GM18907 (cell line): Measurements from ENCODE around the gene TMEM135.
A peak's percentile ranks its signal among the peaks of the same experiment; 100 is the strongest.
"Not testable (repeated sequence)": the region's sequence is repeated elsewhere in the genome, so short reads cannot be mapped to it uniquely, and the experiment has no call there.

ENCODE experiments used
- ATAC-seq: cut with Tn5 transposase; IDR thresholded peaks from one replicate; pipeline ENCODE4 v1.9.1; 2021; ENCODE audit warnings: mild to moderate bottlenecking, moderate library complexity; ENCODE audit not compliant: unreplicated experiment

The TMEM135 gene

GRCh38 chr11:87020336-87020735, 17.4 kb upstream of the TMEM135 start:
- no peak for ATAC-seq

DNA sequence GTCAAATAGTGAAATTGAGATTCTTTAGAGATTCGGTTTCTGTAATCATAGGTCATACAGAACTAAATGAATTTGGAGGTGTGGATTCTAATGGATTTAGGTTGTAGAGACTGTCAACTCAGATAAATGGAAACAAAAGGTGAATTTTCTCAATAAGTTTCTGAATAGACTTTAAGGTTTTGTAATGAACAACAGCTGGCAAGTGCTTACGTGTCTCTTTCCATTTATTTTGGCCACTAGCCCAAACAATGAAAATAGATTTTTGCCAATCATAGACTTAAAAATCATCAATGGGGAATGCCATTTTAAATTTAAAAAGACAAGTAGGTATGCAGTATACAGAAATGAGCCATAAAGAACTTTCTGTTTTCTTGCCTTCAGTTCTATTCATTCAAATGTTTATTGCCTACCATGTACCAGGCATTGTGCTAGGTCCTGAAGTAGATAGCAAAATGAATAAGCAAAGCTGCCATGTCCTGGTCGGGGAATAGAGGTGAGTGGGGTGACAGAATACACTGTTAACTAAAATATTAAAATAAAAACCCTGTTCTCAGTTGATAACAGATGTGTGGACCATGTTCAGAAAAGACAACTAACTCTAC, 16.9 kb upstream of the TMEM135 start:
- ATAC-seq: no peak

- no peak for ATAC-seq
Measured at GRCh38 chr11:87022254-87022653, 15.5 kb upstream of the TMEM135 start.

DNA sequence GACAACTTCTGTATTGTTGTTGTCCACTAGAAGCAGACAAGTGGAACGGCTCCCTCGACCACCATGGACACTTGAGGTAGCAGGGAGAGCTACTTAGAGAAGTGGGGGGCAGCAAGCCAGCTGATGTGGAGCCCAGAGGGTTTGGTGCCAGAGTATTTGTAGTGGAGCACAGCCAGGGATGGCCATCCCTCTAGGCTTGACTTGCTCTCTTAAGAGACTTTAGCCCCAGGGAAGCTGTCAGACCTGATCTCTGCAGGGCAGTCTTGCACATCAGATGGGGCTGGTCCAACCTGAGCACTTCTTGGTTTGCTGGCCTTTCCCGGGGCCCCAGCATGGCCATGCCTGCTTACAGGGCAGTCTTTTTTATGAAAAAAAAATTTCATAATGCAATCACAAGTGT, 15.0 kb upstream of the TMEM135 start:
- ATAC-seq: no peak

DNA sequence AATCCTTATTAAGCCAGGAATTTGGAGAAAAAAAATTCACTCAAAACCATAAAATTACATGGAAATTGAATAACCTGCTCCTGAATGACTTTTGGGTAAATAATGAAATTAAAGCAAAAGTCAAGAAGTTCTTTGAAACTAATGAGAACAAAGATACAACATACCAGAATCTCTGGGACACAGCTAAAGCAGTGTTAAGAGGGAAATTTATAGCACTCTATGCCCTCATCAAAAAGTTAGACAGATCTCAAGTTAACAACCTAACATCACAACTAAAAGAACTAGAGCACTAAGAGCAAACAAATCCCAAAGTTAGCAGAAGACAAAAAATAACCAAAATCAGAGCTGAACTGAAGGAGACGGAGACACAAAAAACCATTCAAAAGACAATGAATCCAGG, 11.3 kb upstream of the TMEM135 start:
- not testable (repeated sequence) for ATAC-seq

DNA sequence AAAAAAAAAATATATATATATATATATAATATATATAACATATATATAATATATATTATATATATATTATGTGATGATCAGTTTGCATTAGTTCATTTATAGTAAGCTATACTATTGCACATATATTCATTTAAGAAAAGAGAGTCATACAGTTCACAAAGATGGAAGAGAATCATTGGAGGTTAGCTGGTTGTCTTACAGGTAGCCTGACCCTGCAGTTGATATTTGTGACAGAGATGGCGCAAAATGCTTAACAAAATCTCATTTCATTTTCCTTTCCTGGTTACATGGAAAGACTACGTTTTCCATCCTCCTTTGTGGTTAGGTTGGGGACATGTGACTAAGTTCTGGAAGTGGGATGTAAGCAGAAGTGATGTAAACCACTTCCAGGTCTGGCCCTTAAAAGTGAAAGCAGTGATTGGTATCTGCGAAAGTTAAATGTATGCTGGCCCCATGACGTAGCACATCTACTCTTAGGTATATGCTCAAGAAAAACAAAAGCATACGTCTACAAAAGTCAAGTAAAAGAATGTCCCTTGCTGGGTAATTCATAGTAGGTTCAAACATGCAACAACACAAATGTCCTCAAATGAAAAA, 7.2 kb upstream of the TMEM135 start:
- no peak for ATAC-seq

DNA sequence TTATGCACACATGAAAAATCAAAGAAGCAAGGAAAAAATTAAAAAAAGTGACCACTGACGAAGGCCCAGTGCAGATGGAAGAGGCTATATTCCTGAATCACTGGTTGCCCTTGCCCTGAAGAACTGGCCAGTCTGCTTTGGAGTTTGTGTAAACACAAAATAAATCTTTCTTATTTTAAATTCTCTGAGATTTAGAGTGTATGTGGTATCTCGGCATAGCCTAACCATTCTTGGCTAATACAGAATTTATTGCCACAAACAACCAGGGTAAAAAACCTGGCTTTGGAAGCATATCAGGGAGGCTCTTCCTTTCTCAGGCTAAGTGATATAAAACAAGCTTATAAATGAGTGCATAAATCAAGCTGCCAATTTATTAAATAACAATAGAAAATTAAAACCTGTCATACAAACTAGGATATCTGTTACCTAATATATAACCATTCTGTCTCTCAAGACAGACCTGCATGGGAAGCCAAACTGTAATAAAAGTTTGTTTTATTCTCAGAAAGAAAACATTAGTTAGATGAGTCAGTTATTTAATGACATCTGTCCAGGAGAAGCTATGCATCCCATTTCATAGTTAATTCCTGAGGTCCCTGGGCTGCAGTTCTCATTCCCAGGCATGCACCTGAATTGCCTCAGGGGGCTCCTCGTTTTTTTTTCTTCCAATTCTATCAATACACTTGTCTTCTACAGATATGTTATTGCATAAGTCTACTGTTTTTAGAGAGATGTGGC, 6.1 kb upstream of the TMEM135 start:
- no peak for ATAC-seq

GRCh38 chr11:87033561-87033960, 4.2 kb upstream of the TMEM135 start:
- no peak for ATAC-seq

- no peak for ATAC-seq
Measured at GRCh38 chr11:87035976-87036583, 1.7 kb upstream of the TMEM135 start.

GRCh38 chr11:87036756-87037449, 831 bp upstream of the TMEM135 start:
- peak; percentile 17 for ATAC-seq

DNA sequence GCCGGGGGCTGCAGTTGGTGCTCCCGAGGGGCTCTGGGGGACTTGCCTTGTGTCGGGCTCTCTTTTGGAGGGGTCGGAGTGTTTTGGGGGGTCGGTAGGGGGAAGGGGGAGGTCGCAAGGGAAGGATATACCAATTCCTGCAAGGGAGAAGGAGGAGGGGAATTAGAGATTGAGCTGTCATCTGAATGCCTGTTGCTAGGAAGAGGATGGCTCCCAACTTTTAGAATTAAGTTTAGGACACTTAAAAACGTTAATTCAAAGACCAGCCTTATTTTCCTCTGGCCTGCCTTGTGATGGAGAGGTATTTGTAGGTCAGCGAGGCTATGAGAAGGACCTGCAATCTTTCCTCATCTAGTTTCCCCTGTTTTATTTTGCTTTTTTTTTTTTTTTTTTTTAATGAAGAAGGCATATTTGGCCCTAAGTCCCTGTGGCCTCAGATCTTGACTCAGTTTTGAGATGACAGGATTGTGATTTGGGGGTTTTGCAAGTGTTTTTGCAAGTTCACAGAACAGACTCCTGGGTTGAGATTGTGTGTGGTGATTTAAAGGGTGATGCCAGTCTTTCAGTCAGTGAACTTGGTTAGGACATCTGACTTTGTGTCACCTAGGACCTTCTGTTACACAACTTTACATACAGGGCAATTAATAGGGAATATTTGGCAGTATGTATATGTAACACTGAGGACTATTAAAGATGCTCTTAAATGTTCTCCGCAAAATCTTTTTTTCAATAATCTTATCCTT, 672 bp downstream of the TMEM135 start:
- no peak for ATAC-seq

- no peak for ATAC-seq
Measured at GRCh38 chr11:87039371-87039770, 1.6 kb downstream of the TMEM135 start.

DNA sequence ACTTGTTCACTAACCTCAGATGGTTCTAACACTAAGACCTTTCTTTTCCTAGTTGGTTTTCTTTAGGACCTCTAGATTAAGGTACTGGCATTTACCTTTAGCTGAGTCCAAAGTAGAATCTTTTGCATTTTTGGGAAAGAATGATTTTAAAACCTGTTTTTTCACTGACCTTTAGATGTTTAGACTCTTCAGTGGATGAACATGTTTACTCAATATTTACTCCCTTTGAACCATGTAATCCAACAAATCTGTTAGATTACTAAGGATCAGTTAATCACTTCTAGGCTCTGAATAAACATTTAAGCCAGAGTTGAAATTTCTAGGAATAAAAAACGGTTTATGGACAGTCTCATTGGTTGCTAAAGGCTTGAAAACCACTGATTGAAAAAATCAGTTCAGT, 6.2 kb downstream of the TMEM135 start:
- ATAC-seq: no peak

DNA sequence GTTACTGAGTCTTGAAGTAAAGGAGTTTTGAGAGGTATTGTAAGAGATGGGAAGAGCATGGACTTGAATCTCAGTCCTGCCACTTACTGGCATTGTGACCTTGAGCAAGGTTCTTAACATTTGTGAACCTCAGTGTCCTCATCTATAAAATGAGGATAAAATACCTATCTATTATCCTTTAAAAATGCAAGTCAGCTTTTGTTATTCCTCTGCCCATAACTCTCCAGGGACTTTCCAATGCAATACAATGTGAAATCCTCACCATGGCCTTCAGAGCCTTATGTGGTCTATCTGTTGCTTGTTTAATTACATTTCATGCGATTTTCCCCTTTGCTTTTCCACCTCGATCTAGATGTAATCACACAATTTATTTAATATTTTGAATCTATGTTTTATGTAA, 9.1 kb downstream of the TMEM135 start:
- ATAC-seq: no peak

- ATAC-seq: no peak
Measured at GRCh38 chr11:87056091-87056490, 18.4 kb downstream of the TMEM135 start.

DNA sequence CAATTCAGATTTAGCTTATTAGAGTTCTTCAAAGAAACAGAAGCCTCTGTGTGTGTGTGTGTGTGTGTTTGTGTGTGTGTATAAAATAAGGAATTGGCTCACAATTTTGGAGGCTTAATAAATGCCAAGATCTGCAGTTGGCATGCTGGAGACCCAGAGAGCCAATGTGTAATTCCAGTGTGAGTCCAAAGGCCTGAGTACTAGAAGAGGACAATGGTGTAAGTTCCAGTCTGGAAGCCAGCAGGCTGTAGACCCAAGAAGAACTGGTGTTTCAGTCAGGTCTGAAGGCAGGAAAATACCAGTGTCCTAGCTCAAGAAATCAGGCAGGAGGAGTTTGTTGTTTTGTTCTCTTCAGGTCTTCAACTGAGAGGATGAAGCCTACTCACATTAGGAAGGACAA, 20.0 kb downstream of the TMEM135 start:
- no peak for ATAC-seq

GRCh38 chr11:87059596-87060390, 22.1 kb downstream of the TMEM135 start:
- no peak for ATAC-seq

DNA sequence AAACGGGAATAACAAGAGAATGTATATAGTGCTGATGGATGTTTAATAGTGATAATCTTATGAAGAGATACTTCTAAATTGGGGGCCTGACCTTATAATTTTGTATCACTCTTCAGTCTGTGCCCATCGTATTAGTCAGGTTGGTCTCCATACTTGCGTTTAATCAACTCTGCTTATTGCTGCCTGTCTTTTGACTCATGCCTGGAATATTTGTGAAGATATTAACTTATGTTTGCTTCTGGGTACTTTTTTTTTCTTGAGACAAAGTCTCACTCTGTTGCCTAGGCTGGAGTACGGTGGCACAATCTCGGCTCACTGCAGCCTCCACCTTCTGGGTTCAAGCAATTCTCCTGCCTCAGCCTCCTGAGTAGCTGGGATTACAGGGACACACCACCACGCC, 24.0 kb downstream of the TMEM135 start:
- ATAC-seq: no peak

- ATAC-seq: no peak
Measured at GRCh38 chr11:87063982-87064381, 26.2 kb downstream of the TMEM135 start.

- ATAC-seq: no peak
Measured at GRCh38 chr11:87072787-87073186, 35.1 kb downstream of the TMEM135 start.
